ENCODE measurements around the gene STAP2. TPM values are rescaled to one million over a fixed set of nuclear protein-coding genes. Genes with fewer than 3 reads are reported as not detected.
A peak's percentile ranks its signal among the peaks of the same experiment; 100 is the strongest.

Gene STAP2
- total and polyA plus RNA-seq, 5 donors: 6.7 to 13.9 (median 10.9) TPM

GRCh38 chr19:4324228-4324627 lies 14.4 kb downstream of the STAP2 start:
- WGBS: 82% methylated on average over 12 of the region's 12 CpGs
- Histone ChIP-seq H3K9me3 (ENCODE audit: control insufficient read depth, low read length) (no peaks in the 10 kb centered on the region), H3K4me1 (ENCODE audit: control insufficient read depth, insufficient read depth, low read length) (no peaks in the 10 kb centered on the region), H3K27me3 (ENCODE audit: control insufficient read depth, insufficient read depth) (no peaks in the 10 kb centered on the region), H3K4me3 (ENCODE audit: low read length) (no peak overlapping the region), H3K27ac (ENCODE audit: low read length) (no peak overlapping the region)
- DNase-seq: no peak
- intact Hi-C loops (cut with DNase I): no loop called here
- no peak for ATAC-seq

DNA sequence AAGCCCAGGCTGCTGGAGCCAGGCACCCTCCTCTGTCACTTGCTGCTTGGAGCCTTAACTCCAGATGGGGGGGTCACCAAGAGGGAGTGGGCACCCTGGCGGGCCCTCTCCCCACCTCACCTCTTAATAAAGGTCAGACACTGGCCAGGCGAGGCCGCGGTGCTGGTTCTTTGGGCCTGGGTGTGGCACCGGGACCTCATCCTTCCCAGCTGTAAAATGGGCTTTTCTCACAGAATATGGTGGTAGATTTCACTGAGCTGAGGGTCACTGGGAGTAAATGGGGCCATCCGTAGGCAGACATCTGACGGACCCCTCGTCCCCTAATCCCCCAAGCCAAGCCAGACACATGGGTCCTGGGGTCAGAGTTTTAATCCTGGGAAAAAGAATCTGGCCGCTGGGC lies 14.9 kb downstream of the STAP2 start:
- Histone ChIP-seq H3K9me3 (ENCODE audit: control insufficient read depth, low read length) (no peaks in the 10 kb centered on the region), H3K27ac (ENCODE audit: low read length) (no peak overlapping the region), H3K4me1 (ENCODE audit: control insufficient read depth, insufficient read depth, low read length) (no peaks in the 10 kb centered on the region), H3K27me3 (ENCODE audit: control insufficient read depth, insufficient read depth) (no peaks in the 10 kb centered on the region), H3K4me3 (ENCODE audit: low read length) (no peak overlapping the region)
- ATAC-seq: no peak
- 88% methylated on average over 9 of the region's 9 CpGs for WGBS
- no peak for DNase-seq
- intact Hi-C loops (cut with DNase I): no loop called here

DNA sequence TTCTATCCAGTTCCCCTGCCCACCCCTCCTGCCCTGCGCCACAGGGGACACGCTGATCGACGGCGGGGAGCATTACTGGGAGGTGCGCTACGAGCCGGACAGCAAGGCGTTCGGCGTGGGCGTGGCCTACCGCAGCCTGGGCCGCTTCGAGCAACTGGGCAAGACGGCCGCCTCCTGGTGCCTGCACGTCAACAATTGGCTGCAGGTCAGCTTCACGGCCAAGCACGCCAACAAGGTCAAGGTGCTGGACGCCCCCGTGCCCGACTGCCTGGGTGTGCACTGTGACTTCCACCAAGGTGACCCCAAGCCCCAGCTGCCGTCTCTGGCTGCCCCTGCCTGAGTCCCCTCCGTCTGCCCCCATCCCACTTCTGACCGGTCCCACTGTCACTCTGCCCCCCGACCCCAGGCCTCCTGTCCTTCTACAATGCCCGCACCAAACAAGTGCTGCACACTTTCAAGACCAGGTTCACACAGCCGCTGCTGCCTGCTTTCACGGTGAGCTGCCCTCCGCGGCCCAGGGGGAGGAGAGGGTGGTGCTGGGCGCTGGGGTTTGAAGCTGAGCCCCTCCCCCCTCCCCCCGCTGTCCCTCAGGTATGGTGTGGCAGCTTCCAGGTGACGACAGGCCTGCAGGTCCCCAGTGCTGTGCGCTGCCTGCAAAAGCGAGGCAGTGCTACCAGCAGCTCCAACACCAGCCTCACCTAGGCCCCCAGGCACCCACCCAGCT lies 15.5 kb downstream of the STAP2 start:
- no peaks in the 10 kb centered on the region for H3K27me3 ChIP-seq (ENCODE audit: control insufficient read depth, insufficient read depth)
- H3K4me3 ChIP-seq (ENCODE audit: low read length): no peak overlapping the region
- H3K9me3 ChIP-seq (ENCODE audit: control insufficient read depth, low read length): no peaks in the 10 kb centered on the region
- no peaks in the 10 kb centered on the region for H3K4me1 ChIP-seq (ENCODE audit: control insufficient read depth, insufficient read depth, low read length)
- intact Hi-C loops (cut with DNase I): no loop called here
- DNase-seq: no peak
- 78% methylated on average over 37 of the region's 37 CpGs for WGBS
- no peak for ATAC-seq
- H3K27ac ChIP-seq (ENCODE audit: low read length): no peak overlapping the region

DNA sequence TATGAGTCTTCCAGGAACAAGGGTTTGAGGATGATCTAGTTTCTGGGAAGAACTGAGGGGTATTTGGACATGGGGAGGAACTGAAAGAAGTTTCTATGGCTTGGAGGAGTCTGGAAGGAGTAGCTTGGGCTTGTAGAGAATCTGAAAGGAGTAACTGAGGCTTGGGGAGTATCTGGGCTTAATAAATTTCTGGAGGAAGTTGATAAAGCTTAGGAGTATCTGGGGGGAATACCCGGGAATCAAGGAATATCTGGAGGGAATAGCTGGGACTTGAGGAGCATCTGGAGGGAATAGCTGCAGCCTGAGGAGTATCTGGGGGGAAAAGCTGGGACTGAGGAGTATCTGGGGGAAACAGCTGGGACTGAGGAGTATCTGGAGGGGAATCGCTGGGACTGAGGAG lies 18.2 kb downstream of the STAP2 start:
- Histone ChIP-seq H3K4me1 (ENCODE audit: control insufficient read depth, insufficient read depth, low read length) (no peaks in the 10 kb centered on the region), H3K27me3 (ENCODE audit: control insufficient read depth, insufficient read depth) (no peaks in the 10 kb centered on the region), H3K4me3 (ENCODE audit: low read length) (no peak overlapping the region), H3K9me3 (ENCODE audit: control insufficient read depth, low read length) (no peaks in the 10 kb centered on the region), H3K27ac (ENCODE audit: low read length) (no peak overlapping the region)
- no peak for DNase-seq
- intact Hi-C loops (cut with DNase I): no loop called here
- no peak for ATAC-seq
- WGBS: 91% methylated on average over 2 of the region's 2 CpGs

- H3K27ac ChIP-seq (ENCODE audit: low read length): no peak overlapping the region
- H3K4me3 ChIP-seq (ENCODE audit: low read length): no peak overlapping the region
- H3K27me3 ChIP-seq (ENCODE audit: control insufficient read depth, insufficient read depth): no peaks in the 10 kb centered on the region
- no peaks in the 10 kb centered on the region for H3K9me3 ChIP-seq (ENCODE audit: control insufficient read depth, low read length)
- DNase-seq (no peak), ATAC-seq (no peak)
- no peaks in the 10 kb centered on the region for H3K4me1 ChIP-seq (ENCODE audit: control insufficient read depth, insufficient read depth, low read length)
- intact Hi-C loops (cut with DNase I): no loop called here
- 93% methylated on average over 2 of the region's 2 CpGs for WGBS
These were observed 19.4 kb downstream of the STAP2 start for GRCh38 chr19:4319067-4319718.

GRCh38 chr19:4318460-4318859 lies 20.2 kb downstream of the STAP2 start:
- DNase-seq (no peak), ATAC-seq (no peak)
- H3K9me3 ChIP-seq (ENCODE audit: control insufficient read depth, low read length): no peaks in the 10 kb centered on the region
- no peak overlapping the region for H3K4me3 ChIP-seq (ENCODE audit: low read length)
- H3K27me3 ChIP-seq (ENCODE audit: control insufficient read depth, insufficient read depth): no peaks in the 10 kb centered on the region
- WGBS: 94% methylated on average over 7 of the region's 7 CpGs
- no peaks in the 10 kb centered on the region for H3K4me1 ChIP-seq (ENCODE audit: control insufficient read depth, insufficient read depth, low read length)
- intact Hi-C loops (cut with DNase I): no loop called here
- no peak overlapping the region for H3K27ac ChIP-seq (ENCODE audit: low read length)

DNA sequence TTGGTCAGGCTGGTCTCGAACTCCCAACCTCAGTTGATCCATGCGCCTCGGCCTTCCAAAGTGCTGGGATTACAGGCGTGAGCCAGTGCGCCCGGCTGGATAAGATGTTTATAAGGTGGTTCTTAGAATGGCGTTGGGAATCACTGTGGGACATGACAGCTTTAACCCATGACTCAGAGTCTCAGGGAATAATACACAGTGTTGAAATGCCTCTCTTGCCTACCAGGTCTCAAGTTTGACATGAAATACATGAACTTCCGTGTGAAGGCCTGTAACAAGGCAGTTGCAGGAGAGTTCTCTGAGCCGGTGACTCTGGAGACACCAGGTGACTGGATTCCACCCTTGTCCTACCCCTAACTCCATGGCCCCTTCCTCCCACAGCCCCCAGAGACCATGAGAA lies 21.7 kb downstream of the STAP2 start:
- no peak for DNase-seq
- intact Hi-C loops (cut with DNase I): no loop called here
- WGBS: 86% methylated on average over 9 of the region's 9 CpGs
- no peaks in the 10 kb centered on the region for H3K4me1 ChIP-seq (ENCODE audit: control insufficient read depth, insufficient read depth, low read length)
- H3K27ac ChIP-seq (ENCODE audit: low read length): no peak overlapping the region
- no peaks in the 10 kb centered on the region for H3K9me3 ChIP-seq (ENCODE audit: control insufficient read depth, low read length)
- no peak overlapping the region for H3K4me3 ChIP-seq (ENCODE audit: low read length)
- H3K27me3 ChIP-seq (ENCODE audit: control insufficient read depth, insufficient read depth): no peaks in the 10 kb centered on the region
- ATAC-seq: no peak

DNA sequence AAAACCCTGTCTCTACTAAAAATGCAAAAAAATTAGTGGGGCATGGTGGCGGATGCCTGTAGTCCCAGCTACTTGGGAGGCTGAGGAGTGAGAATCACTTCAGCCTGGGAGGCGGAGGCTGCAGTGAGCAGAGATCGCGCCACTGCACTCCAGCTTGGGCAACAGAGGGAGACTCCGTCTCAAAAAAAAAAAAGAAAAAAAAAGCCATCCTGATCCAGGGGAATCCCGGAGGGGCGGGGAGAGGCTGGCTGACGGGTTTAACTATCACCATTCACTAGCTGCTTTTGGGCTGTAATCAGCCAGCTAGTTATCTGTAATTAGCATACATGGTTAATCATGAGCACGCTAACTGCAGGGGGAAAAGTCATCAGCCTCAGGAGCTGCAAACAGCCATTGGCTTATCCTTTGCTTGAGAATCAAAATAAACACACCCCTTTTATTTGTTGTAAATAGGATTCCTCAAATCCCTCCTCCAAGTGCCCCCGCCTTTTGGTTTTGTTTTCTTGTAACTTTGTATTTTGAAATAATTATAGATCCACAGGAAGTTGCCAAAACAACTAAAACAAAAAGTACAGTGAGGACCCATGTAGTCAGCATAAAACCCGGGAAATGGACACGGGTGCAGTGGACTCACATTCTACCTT lies 24.7 kb downstream of the STAP2 start:
- DNase-seq: no peak
- no peak for ATAC-seq
- Histone ChIP-seq H3K27me3 (ENCODE audit: control insufficient read depth, insufficient read depth) (no peaks in the 10 kb centered on the region), H3K4me1 (ENCODE audit: control insufficient read depth, insufficient read depth, low read length) (no peaks in the 10 kb centered on the region), H3K4me3 (ENCODE audit: low read length) (peak overlapping the region; percentile 21), H3K9me3 (ENCODE audit: control insufficient read depth, low read length) (no peaks in the 10 kb centered on the region), H3K27ac (ENCODE audit: low read length) (no peak overlapping the region)
- 40% methylated on average over 12 of the region's 12 CpGs for WGBS
- intact Hi-C loops (cut with DNase I): no loop called here

DNA sequence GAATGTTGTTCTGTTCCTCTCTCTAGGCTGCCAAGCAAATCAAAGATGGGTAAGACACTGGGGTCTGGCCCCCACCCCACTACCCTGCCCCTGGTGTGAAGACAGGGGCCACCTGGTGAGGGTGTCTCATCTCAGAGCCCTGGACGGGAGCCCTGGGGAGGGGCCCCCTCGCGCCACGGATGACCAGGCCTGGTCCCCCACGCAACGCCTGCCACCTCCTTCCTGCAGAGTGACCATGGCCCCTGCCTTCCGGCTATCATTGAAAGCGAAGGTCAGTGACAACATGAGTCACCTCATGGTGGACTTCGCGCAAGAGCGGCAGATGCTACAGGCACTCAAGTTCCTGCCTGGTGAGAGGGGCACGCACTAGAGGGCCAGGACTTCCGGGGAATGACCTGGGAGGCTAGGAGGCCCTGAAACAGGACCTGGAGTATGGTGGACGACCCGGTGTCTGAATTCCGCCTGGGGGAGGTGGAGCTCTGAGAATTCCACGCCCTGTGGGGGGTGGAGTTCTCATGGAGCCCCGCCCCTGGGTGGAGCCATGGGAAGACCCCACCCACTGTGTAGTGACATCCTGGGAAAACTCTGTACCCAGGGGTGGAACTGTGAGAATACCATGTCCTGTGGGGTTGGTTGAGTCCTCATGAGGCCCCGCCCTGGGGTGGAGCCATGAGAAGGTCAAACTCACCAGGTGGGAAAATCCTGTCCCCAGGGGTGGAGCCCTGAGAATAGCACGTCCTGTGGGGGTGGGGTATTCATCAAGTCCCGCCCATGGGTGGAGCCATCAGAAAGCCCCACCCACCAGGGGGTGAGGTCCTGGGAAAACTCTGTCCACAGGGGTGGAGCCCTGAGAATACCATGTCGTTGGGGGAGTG lies 28.1 kb downstream of the STAP2 start:
- H3K27me3 ChIP-seq (ENCODE audit: control insufficient read depth, insufficient read depth): no peaks in the 10 kb centered on the region
- H3K4me3 ChIP-seq (ENCODE audit: low read length): no peak overlapping the region
- DNase-seq: no peak
- ATAC-seq: no peak
- intact Hi-C loops (cut with DNase I): no loop called here
- no peaks in the 10 kb centered on the region for H3K4me1 ChIP-seq (ENCODE audit: control insufficient read depth, insufficient read depth, low read length)
- no peaks in the 10 kb centered on the region for H3K9me3 ChIP-seq (ENCODE audit: control insufficient read depth, low read length)
- 89% methylated on average over 22 of the region's 22 CpGs for WGBS
- no peak overlapping the region for H3K27ac ChIP-seq (ENCODE audit: low read length)

- no peaks in the 10 kb centered on the region for H3K27me3 ChIP-seq (ENCODE audit: control insufficient read depth, insufficient read depth)
- no peak overlapping the region for H3K27ac ChIP-seq (ENCODE audit: low read length)
- H3K4me1 ChIP-seq (ENCODE audit: control insufficient read depth, insufficient read depth, low read length): no peaks in the 10 kb centered on the region
- intact Hi-C loops (cut with DNase I): no loop called here
- no peak overlapping the region for H3K4me3 ChIP-seq (ENCODE audit: low read length)
- no peak for DNase-seq
- no peaks in the 10 kb centered on the region for H3K9me3 ChIP-seq (ENCODE audit: control insufficient read depth, low read length)
- 85% methylated on average over 16 of the region's 16 CpGs for WGBS
- no peak for ATAC-seq
These were observed 33.0 kb downstream of the STAP2 start for GRCh38 chr19:4305659-4306058.

GRCh38 chr19:4305257-4305612 lies 33.4 kb downstream of the STAP2 start:
- no peaks in the 10 kb centered on the region for H3K4me1 ChIP-seq (ENCODE audit: control insufficient read depth, insufficient read depth, low read length)
- DNase-seq (no peak), ATAC-seq (no peak)
- WGBS: 74% methylated on average over 7 of the region's 7 CpGs
- intact Hi-C loops (cut with DNase I): no loop called here
- no peaks in the 10 kb centered on the region for H3K27me3 ChIP-seq (ENCODE audit: control insufficient read depth, insufficient read depth)
- no peaks in the 10 kb centered on the region for H3K9me3 ChIP-seq (ENCODE audit: control insufficient read depth, low read length)
- no peak overlapping the region for H3K27ac ChIP-seq (ENCODE audit: low read length)
- no peak overlapping the region for H3K4me3 ChIP-seq (ENCODE audit: low read length)

Data from right cardiac atrium (tissue), 5 donors.